Subcutaneous adipose tissue (tissue), 4 donors: ENCODE measurements around the gene SCMH1. TPM values are rescaled to one million over a fixed set of nuclear protein-coding genes. Genes with fewer than 3 reads are reported as not detected.

Experiments
- CTCF ChIP-seq: fragments of 450-650 bp; IDR thresholded peaks from one replicate; pipeline ENCODE4 v1.5.1; 2016; ENCODE audit warnings: low read depth, mild to moderate bottlenecking, control low read depth, antibody characterized with exemption, moderate library complexity
- total RNA-seq, 4 donors: library from RNA; depleted of rRNA; stranded (reverse); fragments of >200 nt; gene quantifications; one replicate each; pipeline ENCODE4 v1.1.0, GENCODE V29; 2016

The SCMH1 gene
- total RNA-seq, 4 donors from 2014 or later: 27.7 to 47.3 (median 46.1) TPM

GRCh38 chr1:41073971-41074370 lies 168.1 kb downstream of the SCMH1 start:
- no peak for TF ChIP-seq CTCF

DNA sequence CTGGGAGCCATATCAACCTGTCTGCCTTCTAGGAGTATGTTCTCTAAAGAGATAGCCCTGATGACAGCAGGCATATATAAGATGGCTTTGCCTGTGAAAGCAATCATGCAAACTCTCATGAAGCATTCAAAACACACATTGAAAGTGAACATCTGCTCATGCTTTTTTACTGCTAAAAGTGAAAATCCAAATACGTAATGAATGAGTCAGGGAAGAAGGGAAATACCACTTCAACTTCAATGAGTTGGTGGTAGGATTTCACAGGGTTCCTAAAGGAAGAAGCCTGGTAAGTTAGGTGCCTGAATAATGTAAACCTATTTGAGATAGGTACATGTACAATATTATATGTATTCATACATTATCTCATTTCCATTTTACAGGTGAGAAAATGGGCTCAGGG lies 170.1 kb downstream of the SCMH1 start:
- TF ChIP-seq CTCF: no peak

DNA sequence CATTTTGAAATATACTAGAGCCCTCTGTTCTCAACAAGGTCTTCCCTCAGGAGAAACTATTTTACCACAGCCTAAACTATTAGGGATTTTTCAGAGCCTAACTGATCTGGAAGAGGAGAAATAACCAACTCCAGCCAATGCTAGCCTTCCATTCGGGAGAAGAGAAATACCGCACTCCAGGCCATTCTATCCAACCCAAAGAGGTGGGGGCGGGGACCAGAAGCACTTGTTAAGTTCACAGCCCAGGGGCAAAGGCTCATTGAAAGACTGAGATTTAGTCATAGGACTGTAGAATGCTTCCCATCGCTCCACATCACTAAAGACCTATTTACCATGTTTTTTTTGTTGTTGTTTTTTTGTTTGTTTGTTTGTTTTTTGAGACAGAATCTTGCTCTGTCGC lies 185.2 kb downstream of the SCMH1 start:
- no peak for TF ChIP-seq CTCF

- no peak for TF ChIP-seq CTCF
These were observed 188.8 kb downstream of the SCMH1 start for GRCh38 chr1:41053316-41053715.

DNA sequence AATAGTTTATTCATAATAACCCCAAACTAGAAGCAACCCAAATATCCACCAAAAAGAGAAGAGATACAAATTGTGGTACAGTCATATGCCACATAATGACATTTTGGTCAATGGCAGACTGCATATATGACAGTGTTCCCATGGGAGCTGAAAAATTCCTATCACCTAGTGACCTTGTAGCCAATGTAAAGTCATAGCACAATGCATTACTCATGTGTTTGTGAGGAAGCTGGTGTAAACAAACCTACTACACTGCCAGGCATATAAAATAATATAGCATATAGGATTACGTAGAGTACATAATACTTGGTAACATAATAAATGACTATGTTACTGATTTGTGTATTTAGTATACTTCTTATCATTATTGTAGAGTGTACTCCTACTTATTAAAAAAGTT lies 191.1 kb downstream of the SCMH1 start:
- TF ChIP-seq CTCF: no peak

DNA sequence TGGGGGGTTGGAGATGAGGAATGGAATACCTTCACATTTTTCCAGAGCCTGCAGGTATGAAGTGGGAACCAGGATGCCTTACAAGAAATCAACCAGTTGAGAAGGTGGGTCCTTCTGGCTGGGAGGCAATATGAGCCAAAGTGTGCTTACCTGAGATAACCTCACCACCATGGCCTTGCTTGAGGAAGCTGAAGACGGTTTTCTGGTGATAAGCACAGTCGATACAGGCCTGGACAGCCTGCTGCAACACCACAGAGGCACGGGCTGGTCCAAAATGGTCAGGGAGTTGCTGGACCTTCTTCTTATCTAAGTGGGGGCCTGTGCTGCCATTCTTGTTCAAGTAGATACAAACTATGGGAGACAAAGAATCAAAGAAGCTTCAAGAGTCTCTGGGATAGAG lies 193.6 kb downstream of the SCMH1 start:
- TF ChIP-seq CTCF: no peak

GRCh38 chr1:41046347-41046775 lies 195.7 kb downstream of the SCMH1 start:
- TF ChIP-seq CTCF: no peak
